PC-9 (cell line): Measurements from ENCODE around the gene EP300. TPM values are rescaled to one million over a fixed set of nuclear protein-coding genes. Genes with fewer than 3 reads are reported as not detected.
"Not testable (repeated sequence)": the region's sequence is repeated elsewhere in the genome, so short reads cannot be mapped to it uniquely, and the experiment has no call there.

Source experiments
- BruUV-seq: library from RNA; stranded (reverse); fragments of 400-500 nt; replicated peaks from 2 replicates; lab custom pipeline; 2021; lab: Mats Ljungman, UMichigan
- CTCF ChIA-PET: fragments of 300-600 bp; sonication (Branson Sonifier 250); formaldehyde crosslinking; loops from one replicate; lab custom pipeline; 2022; ENCODE audit warnings: antibody characterized with exemption; lab: Charles Lee
- POLR2A ChIA-PET: fragments of 300-600 bp; sonication (Branson Sonifier 250); formaldehyde crosslinking; loops from one replicate; lab custom pipeline; 2022; ENCODE audit warnings: antibody characterized with exemption; ENCODE audit not compliant: unreplicated experiment; lab: Charles Lee
- DNase-seq, 2 experiments: peaks; one replicate each; pipeline versions ENCODE4 v3.0.0 to v3.0.0-alpha.2; 2015 to 2022; ENCODE audit warnings: mixed read lengths in 1 of 2
- H2AFZ ChIP-seq: fragments of 200-600 bp; sonication (generic); 2 replicates; pipeline ENCODE4 v1.8.1; 2017; ENCODE audit warnings: antibody characterized with exemption
- H3F3A ChIP-seq: fragments of 200-600 bp; sonication (generic); 2 replicates; pipeline ENCODE4 v1.8.1; 2017; ENCODE audit warnings: antibody characterized with exemption, mild to moderate bottlenecking, low read depth; ENCODE audit not compliant: insufficient read depth
- H3K27ac ChIP-seq: fragments of 200-600 bp; sonication (generic); 2 replicates; pipeline ENCODE4 v1.6.1; 2016; ENCODE audit warnings: mixed run types
- H3K27me3 ChIP-seq: fragments of 200-600 bp; sonication (generic); 2 replicates; pipeline ENCODE4 v1.6.1; 2016; ENCODE audit warnings: low read depth, mixed run types; ENCODE audit not compliant: insufficient read depth
- H3K36me3 ChIP-seq: fragments of 200-600 bp; sonication (generic); 2 replicates; pipeline ENCODE4 v1.6.1; 2016; ENCODE audit warnings: low read depth, mixed run types
- H3K4me1 ChIP-seq: fragments of 200-600 bp; sonication (generic); replicated peaks from 2 replicates; pipeline ENCODE4 v1.6.1; 2016; ENCODE audit warnings: mixed run types; ENCODE audit not compliant: insufficient read depth
- H3K4me2 ChIP-seq: fragments of 200-600 bp; sonication (generic); 2 replicates; pipeline ENCODE4 v1.6.1; 2017; ENCODE audit warnings: mixed run types
- H3K4me3 ChIP-seq: fragments of 200-600 bp; sonication (generic); 2 replicates; pipeline ENCODE4 v1.6.1; 2016; ENCODE audit warnings: mixed run types
- H3K79me2 ChIP-seq: fragments of 200-600 bp; sonication (generic); 2 replicates; pipeline ENCODE4 v1.6.1; 2017; ENCODE audit warnings: low read depth, mixed run types
- H3K9me2 ChIP-seq: fragments of 200-600 bp; sonication (generic); 2 replicates; pipeline ENCODE4 v1.8.1; 2017; ENCODE audit warnings: mild to moderate bottlenecking; ENCODE audit not compliant: insufficient read depth
- H3K9me3 ChIP-seq: fragments of 200-600 bp; sonication (generic); 2 replicates; pipeline ENCODE4 v1.8.1; 2016; ENCODE audit warnings: low read depth; ENCODE audit not compliant: insufficient read depth
- H4K20me1 ChIP-seq: fragments of 200-600 bp; sonication (generic); 2 replicates; pipeline ENCODE4 v1.8.1; 2017; ENCODE audit not compliant: insufficient read depth
- CTCF ChIP-seq: fragments of 200-600 bp; sonication (generic); conservative IDR thresholded peaks from 2 replicates; pipeline ENCODE4 v1.6.1; 2017; ENCODE audit warnings: mixed run types, antibody characterized with exemption, mild to moderate bottlenecking, moderate library complexity
- EZH2 ChIP-seq: fragments of 200-600 bp; sonication (generic); IDR thresholded peaks from 2 replicates; pipeline ENCODE4 v1.8.0; 2017; ENCODE audit warnings: antibody characterized with exemption, low read depth
- intact Hi-C: fragments of 100-400 bp; cut with micrococcal nuclease; formaldehyde crosslinking; loops from one replicate; pipeline ENCODE4 v1.10.0; 2022; ENCODE audit not compliant: unreplicated experiment
- total RNA-seq: library from RNA; stranded (reverse); gene quantifications from 2 replicates; pipeline ENCODE4 v1.2.3, GENCODE V29; 2021

Gene EP300
- total RNA-seq, 1 experiment from 2014 or later, result 64.3 TPM

- no peak for DNase-seq
- H3K4me3 ChIP-seq, result no peak overlapping the region
- no peak overlapping the region for H3K27ac ChIP-seq
- TF ChIP-seq CTCF (no peak), EZH2 (no peak)
- POLR2A ChIA-PET, result no interaction called here
- peaks cover 19% of the 10 kb centered on the region for H3K4me1 ChIP-seq
- intact Hi-C loops, result no loop called here
- H3K36me3 ChIP-seq, result peaks cover 32% of the 10 kb centered on the region
- H3K9me2 ChIP-seq, result no peaks in the 10 kb centered on the region
- H3K9me3 ChIP-seq, result no peaks in the 10 kb centered on the region
- H3K4me2 ChIP-seq, result no peak overlapping the region
- no peaks in the 10 kb centered on the region for H3K27me3 ChIP-seq
- no TSS peak for BruUV-seq
- no peaks in the 10 kb centered on the region for H3K79me2 ChIP-seq
- no peaks in the 10 kb centered on the region for H4K20me1 ChIP-seq
- no peak overlapping the region for H2AFZ ChIP-seq
- CTCF ChIA-PET, result no interaction called here
- peaks cover 46% of the 10 kb centered on the region for H3F3A ChIP-seq
Measured at GRCh38 chr22:41178425-41178975, 86.1 kb downstream of the EP300 start.

- BruUV-seq, DNase-seq, CTCF ChIA-PET, H3K27me3 ChIP-seq, H3K4me2 ChIP-seq, H3K9me3 ChIP-seq, H2AFZ ChIP-seq, H4K20me1 ChIP-seq, H3K4me3 ChIP-seq, H3K79me2 ChIP-seq, H3K9me2 ChIP-seq: not testable (repeated sequence)
- Histone ChIP-seq H3F3A (peaks cover 46% of the 10 kb centered on the region), H3K4me1 (peaks cover 19% of the 10 kb centered on the region), H3K36me3 (peaks cover 15% of the 10 kb centered on the region), H3K27ac (peak overlapping the region; percentile 65; the same call in 1 of the 2 replicates)
- intact Hi-C loops, result loop anchor here (10.0 kb wide), 1 partner anchor 334 kb away; no protein-coding TSS in a partner anchor
- POLR2A ChIA-PET, result interaction anchor here (0.6 kb wide), 2 partner anchors 8 to 268 kb away, joined by 4 to 5 read pairs; no protein-coding TSS in a partner anchor
Measured at GRCh38 chr22:41180362-41180761, 88.0 kb downstream of the EP300 start.

- ChIA-PET CTCF (interaction anchor here (1.1 kb wide), 1 partner anchor 57 kb away, joined by 6 read pairs; no protein-coding TSS in a partner anchor), POLR2A (interaction anchor here (0.6 kb wide), 3 partner anchors 9 to 267 kb away, joined by 4 to 5 read pairs (median 4); partner anchors contain the start of gene TEF)
- no TSS peak for BruUV-seq
- H3K4me3 ChIP-seq, result no peak overlapping the region
- H2AFZ ChIP-seq, result no peak overlapping the region
- intact Hi-C loops, result loop anchor here (10.0 kb wide), 1 partner anchor 334 kb away; no protein-coding TSS in a partner anchor
- peaks cover 47% of the 10 kb centered on the region for H3F3A ChIP-seq
- H3K4me1 ChIP-seq, result peaks cover 19% of the 10 kb centered on the region
- H3K9me2 ChIP-seq, result no peaks in the 10 kb centered on the region
- H3K36me3 ChIP-seq, result peaks cover 10% of the 10 kb centered on the region; the same call in 1 of the 2 replicates
- no peaks in the 10 kb centered on the region for H4K20me1 ChIP-seq
- TF ChIP-seq EZH2 (no peak), CTCF (no peak)
- H3K27me3 ChIP-seq, result no peaks in the 10 kb centered on the region
- peak overlapping the region; percentile 65 for H3K27ac ChIP-seq
- no peaks in the 10 kb centered on the region for H3K79me2 ChIP-seq
- peak overlapping the region; percentile 44 for H3K4me2 ChIP-seq
- no peaks in the 10 kb centered on the region for H3K9me3 ChIP-seq
- no peak for DNase-seq
Measured at GRCh38 chr22:41180926-41181325, 88.5 kb downstream of the EP300 start.
